ENCODE data around the gene CXXC5. TPM values are rescaled to one million over a fixed set of nuclear protein-coding genes. Genes with fewer than 3 reads are reported as not detected.

CXXC5 gene
- total RNA-seq, 1 donor from 2014 or later: 41.1 TPM

- DNase-seq (ENCODE audit: low read depth in 2 of 2): peak in 1 of 2 donors; percentile 49
These were observed 9.9 kb upstream of the CXXC5 start for GRCh38 chr5:139638090-139638735.

DNA sequence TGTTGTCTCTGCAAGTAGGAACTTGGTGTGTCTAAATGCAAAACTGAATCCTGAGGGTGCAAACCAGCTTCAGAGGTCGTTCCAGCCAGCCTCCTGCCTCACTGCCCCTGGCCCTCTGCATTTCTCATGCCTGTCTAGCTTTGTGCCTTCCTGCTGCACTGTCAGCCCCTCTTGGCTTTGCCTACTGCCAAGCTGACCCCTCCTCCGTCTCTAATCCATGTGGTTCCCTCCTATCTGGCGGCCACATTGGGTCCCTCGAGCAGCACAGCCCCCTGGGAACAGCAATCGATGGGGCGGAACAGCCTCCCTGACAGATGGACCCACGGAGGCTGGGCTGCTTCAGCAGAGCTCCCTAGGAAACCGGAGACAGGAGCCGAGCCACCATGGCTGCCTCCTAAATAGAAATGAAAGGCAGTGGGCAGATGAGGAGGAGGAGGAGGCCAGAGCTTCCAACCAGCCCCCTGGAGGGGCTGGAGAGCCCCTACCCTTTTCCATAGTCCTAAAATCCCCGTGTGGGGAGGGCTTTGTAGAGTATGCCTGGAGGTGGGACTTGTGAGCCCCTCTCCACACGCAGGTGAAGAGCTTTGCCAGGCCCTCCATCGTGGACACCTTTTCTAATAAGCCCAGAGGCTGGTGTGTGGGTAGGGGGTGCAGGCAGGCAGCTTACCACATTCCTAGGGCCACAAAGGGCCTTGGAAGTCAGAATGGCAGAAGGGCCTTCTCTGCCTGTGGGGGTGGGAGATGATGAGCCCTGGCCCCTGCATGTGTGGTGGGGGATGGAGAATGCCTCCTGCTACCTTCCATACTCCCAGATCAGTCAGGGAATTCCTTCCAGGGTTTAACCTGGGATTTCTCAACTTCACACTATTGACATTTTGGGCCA lies 9.2 kb upstream of the CXXC5 start:
- no peak for DNase-seq (ENCODE audit: low read depth in 2 of 2)

DNA sequence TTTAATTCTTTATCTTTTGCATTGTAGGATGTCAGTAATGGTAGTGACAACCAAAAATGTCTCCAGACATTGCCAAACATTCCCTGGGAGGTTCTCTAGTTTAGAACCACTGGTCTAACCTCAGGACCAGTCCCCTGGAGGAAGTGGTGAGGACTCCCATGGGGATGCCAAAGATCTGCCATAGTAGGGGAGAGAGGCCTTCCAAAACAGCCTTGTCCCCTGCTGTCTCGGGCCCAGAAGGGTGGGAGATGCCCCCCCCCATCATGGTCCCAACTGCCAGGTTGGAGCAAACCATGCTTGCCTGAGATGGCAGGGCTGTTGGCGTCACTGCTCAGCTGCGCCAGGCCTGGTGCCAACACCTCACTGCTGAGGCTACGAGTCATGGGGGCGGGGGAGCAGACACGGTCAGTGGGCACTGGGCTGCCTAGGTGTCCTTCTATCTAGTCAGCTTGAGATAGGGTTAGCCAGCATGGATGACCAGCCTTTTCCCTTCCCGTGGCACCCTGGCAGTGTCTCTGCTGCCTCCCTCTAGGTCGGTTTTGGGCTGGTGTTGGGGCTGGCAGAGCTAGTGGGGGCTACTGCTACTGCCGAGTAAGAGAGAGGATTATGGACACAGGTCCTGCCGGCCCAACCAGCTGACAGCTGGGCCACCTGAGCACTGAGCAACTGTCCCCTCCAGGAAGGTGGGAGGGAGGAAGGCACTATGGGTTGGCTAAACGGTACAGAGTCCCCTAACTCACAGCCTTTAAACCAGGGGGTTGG lies 8.3 kb upstream of the CXXC5 start:
- no peak for DNase-seq (ENCODE audit: low read depth in 2 of 2)

- DNase-seq (ENCODE audit: low read depth in 2 of 2): no peak
These were observed 7.6 kb upstream of the CXXC5 start for GRCh38 chr5:139640421-139641115.

- no peak for DNase-seq (ENCODE audit: low read depth in 2 of 2)
These were observed 6.8 kb upstream of the CXXC5 start for GRCh38 chr5:139641116-139642080.

GRCh38 chr5:139642213-139642612 lies 5.9 kb upstream of the CXXC5 start:
- no peak for DNase-seq (ENCODE audit: low read depth in 2 of 2)

GRCh38 chr5:139642891-139643871 lies 5.0 kb upstream of the CXXC5 start:
- DNase-seq (ENCODE audit: low read depth in 2 of 2): no peak

DNA sequence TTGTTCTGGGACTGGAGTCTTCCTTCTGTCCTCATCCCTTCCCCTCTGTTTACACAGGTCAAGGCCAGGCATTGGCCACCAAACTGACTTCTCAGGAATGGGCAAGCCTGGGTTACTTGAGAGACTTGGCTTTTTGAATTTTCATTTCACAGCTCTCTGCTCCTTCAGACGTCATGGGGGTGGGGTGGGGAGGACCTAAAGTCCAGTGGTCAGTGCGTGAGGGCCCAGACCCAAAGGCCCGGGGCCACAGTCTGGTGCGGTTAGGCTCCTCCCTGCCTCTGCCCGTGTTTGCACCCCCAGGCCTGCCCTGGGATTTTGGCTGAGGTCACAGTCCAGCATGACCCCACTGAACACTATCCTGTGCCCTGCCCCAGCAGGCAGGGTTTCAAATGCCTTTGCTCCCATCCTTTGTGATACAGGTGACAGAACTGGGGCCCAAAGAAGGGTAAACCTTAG lies 4.1 kb upstream of the CXXC5 start:
- no peak for DNase-seq (ENCODE audit: low read depth in 2 of 2)

- DNase-seq (ENCODE audit: low read depth in 2 of 2): no peak
These were observed 3.3 kb upstream of the CXXC5 start for GRCh38 chr5:139644646-139645429.

GRCh38 chr5:139645430-139645871 lies 2.7 kb upstream of the CXXC5 start:
- no peak for DNase-seq (ENCODE audit: low read depth in 2 of 2)

DNA sequence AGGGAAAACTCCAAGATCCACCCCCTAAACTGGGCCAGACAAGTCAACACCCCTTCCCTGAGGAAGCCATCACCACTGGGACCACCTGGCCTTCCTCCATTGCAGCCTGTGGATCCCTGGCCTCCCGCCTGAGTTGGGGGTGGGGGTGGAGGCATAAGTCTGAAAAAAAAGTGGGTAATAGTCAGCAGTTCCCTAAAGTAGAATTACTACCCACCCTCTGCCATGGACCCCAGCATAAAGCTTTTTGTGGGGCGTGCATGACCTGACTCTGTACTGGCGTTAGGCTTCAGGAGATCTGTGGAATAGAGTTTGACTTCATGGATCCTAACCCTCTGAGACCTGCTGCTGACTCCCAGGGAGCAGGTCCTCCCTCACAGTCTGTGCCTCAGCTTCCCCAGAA lies 2.0 kb upstream of the CXXC5 start:
- no peak for DNase-seq (ENCODE audit: low read depth in 2 of 2)

GRCh38 chr5:139646912-139647505 lies 1.1 kb upstream of the CXXC5 start:
- DNase-seq (ENCODE audit: low read depth in 2 of 2): no peak

- no peak for DNase-seq (ENCODE audit: low read depth in 2 of 2)
These were observed 494 bp upstream of the CXXC5 start for GRCh38 chr5:139647506-139648204.

GRCh38 chr5:139649082-139649991 lies 1.2 kb downstream of the CXXC5 start:
- DNase-seq (ENCODE audit: low read depth in 2 of 2): peak in 1 of 2 donors; percentile 19

- DNase-seq (ENCODE audit: low read depth in 2 of 2): peak in 1 of 2 donors; percentile 42
These were observed 2.0 kb downstream of the CXXC5 start for GRCh38 chr5:139650031-139650688.

GRCh38 chr5:139650689-139651042 lies 2.5 kb downstream of the CXXC5 start:
- no peak for DNase-seq (ENCODE audit: low read depth in 2 of 2)
